ENCODE measurements around the gene NLRC3. TPM values are rescaled to one million over a fixed set of nuclear protein-coding genes. Genes with fewer than 3 reads are reported as not detected.

The NLRC3 gene
- total RNA-seq, 1 experiment from 2014 or later, result 0.15 TPM

DNA sequence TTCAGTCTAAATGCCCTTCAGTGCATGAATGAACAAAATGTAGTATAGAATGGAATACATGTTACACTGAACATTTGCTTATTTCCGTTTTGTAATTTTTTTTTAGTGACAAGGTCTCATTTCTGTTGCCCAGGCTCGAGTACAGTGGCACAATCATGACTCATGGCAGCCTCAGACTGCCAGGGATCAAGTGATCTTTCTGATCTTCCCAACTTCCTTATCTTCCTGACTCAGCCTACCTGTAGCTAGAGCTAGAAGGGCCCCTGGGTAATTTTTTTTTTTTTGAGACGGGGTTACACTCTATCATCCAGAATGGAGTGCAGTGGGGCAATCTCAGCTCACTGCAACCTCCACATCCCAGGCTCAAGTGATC, 41.6 kb upstream of the NLRC3 start:
- Histone ChIP-seq H3K9me3 (ENCODE audit: control insufficient read depth in 1 of 2, insufficient read depth in 1 of 2, low read depth in 1 of 2, low read length in 2 of 2) (no peaks in the 10 kb centered on the region), H3K9ac (ENCODE audit: low read length) (peak overlapping the region; percentile 15; the same call in 1 of the 2 replicates), H3K36me3 (ENCODE audit: control insufficient read depth in 1 of 2, insufficient read depth in 2 of 2, low read length in 2 of 2) (peaks cover 0 to 10% of the 10 kb centered on the region in 2 experiments; a peak in 2 of 4 replicates), H3K4me2 (ENCODE audit: low read length) (peak overlapping the region; percentile 57), H3K4me3 (replicated peaks in 1 of 2; ENCODE audit: low read depth in 1 of 2, low read length in 2 of 2) (0 out of 4 replicates have a peak overlapping the region, but pooled peaks of 1 of the 2 experiments have one; percentile 7), H4K20me1 (ENCODE audit: insufficient read depth) (no peaks in the 10 kb centered on the region), H2AFZ (ENCODE audit: low read depth, low read length, poor library complexity, severe bottlenecking) (no peak overlapping the region), H3K9me2 (ENCODE audit: insufficient read depth) (no peaks in the 10 kb centered on the region), H3K4me1 (ENCODE audit: control insufficient read depth in 1 of 2, insufficient read depth in 2 of 2, low read length in 2 of 2) (peaks cover 15 to 28% of the 10 kb centered on the region in 2 experiments), H3K27ac (ENCODE audit: low read depth, low read length) (peak overlapping the region; percentile 77), H3K79me2 (ENCODE audit: insufficient read depth, low read length) (peaks cover 41% of the 10 kb centered on the region), H3K27me3 (ENCODE audit: insufficient read depth, low read length) (no peaks in the 10 kb centered on the region)
- TF ChIP-seq ZFX (IDR thresholded peaks at IDR 0.05), result no peak
- peak; percentile 88 for TF ChIP-seq FOSL1 (IDR thresholded peaks at IDR 0.05; ENCODE audit: low read depth)
- TF ChIP-seq EGR1 (IDR thresholded peaks at IDR 0.05; ENCODE audit: low read depth), result no peak
- TF ChIP-seq ZNF274 (IDR thresholded peaks at IDR 0.05; ENCODE audit: low read depth, low read length), result no peak
- no peak for TF ChIP-seq POLR2A (IDR thresholded peaks at IDR 0.05; ENCODE audit: borderline replicate concordance, extremely low read depth, insufficient read depth, insufficient read length)
- TF ChIP-seq, protein P1, sequence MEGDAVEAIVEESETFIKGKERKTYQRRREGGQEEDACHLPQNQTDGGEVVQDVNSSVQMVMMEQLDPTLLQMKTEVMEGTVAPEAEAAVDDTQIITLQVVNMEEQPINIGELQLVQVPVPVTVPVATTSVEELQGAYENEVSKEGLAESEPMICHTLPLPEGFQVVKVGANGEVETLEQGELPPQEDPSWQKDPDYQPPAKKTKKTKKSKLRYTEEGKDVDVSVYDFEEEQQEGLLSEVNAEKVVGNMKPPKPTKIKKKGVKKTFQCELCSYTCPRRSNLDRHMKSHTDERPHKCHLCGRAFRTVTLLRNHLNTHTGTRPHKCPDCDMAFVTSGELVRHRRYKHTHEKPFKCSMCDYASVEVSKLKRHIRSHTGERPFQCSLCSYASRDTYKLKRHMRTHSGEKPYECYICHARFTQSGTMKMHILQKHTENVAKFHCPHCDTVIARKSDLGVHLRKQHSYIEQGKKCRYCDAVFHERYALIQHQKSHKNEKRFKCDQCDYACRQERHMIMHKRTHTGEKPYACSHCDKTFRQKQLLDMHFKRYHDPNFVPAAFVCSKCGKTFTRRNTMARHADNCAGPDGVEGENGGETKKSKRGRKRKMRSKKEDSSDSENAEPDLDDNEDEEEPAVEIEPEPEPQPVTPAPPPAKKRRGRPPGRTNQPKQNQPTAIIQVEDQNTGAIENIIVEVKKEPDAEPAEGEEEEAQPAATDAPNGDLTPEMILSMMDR (IDR thresholded peaks at IDR 0.05 in 2 of 3, conservative IDR thresholded peaks at IDR 0.05 in 1 of 3; ENCODE audit: borderline replicate concordance in 1 of 3, insufficient read depth in 1 of 3, low read depth in 2 of 3, low read length in 2 of 3), result no peak
- TF ChIP-seq CEBPB (IDR thresholded peaks at IDR 0.05; ENCODE audit: low read depth), result peak; percentile 62
- peak; percentile 59; the same call in 1 of the 2 replicates for TF ChIP-seq CBX3 (IDR thresholded peaks at IDR 0.05; ENCODE audit: low read depth)
- TF ChIP-seq EZH2 (IDR thresholded peaks at IDR 0.05), result no peak
- peak; percentile 58 for TF ChIP-seq ELF1 (IDR thresholded peaks at IDR 0.05; ENCODE audit: borderline replicate concordance, low read depth)
- TF ChIP-seq TCF7L2 (IDR thresholded peaks at IDR 0.05; ENCODE audit: borderline replicate concordance, extremely low read depth, insufficient read depth, insufficient read length), result no peak
- TF ChIP-seq SP1 (IDR thresholded peaks at IDR 0.05; ENCODE audit: low read depth), result peak; percentile 65
- TF ChIP-seq POLR2AphosphoS5 (IDR thresholded peaks at IDR 0.05; ENCODE audit: low read depth, low read length), result 0 out of 2 replicates have a peak, but pooled peaks have one; percentile 21
- TF ChIP-seq YY1 (IDR thresholded peaks at IDR 0.05; ENCODE audit: extremely low read depth, insufficient replicate concordance, low read depth, low read length), result no peak
- peak; percentile 79 for TF ChIP-seq JUND (IDR thresholded peaks at IDR 0.05)
- TF ChIP-seq SIN3A (IDR thresholded peaks at IDR 0.05; ENCODE audit: low read depth), result no peak
- no peak; the same call in 1 of the 2 replicates for TF ChIP-seq RAD21 (IDR thresholded peaks at IDR 0.05; ENCODE audit: low read depth)
- intact Hi-C loops (cut with micrococcal nuclease), result no loop called here
- ChIA-PET POLR2A (no interaction called here), RAD21 (ENCODE audit: low non-redundant PET in 1 of 2, low total read pairs in 2 of 2, uncharacterized antibody in 2 of 2, unreplicated experiment in 2 of 2) (interaction anchor here in 1 of 2 experiments (0.7 kb wide), 1 partner anchor 28 kb away, joined by 3 read pairs; no protein-coding TSS in a partner anchor), CTCF (no interaction called here)
- DNase-seq (ENCODE audit: low read depth, low spot score) (peak; percentile 68), ATAC-seq (peak; percentile 96)
- BruUV-seq (replicated peaks), result no TSS peak
